Heart right ventricle (tissue), 16 donors: Measurements from ENCODE around the gene LLPH. TPM values are rescaled to one million over a fixed set of nuclear protein-coding genes. Genes with fewer than 3 reads are reported as not detected.

Source experiments
- ATAC-seq, 8 donors: fragments of 200-7000 bp; cut with Tn5 transposase; one replicate each; pipeline ENCODE4 v1.9.1; 2020; ENCODE audit warnings: mild to moderate bottlenecking in 8 of 8, moderate library complexity in 8 of 8, moderate number of reproducible peaks in 1 of 8
- DNase-seq, 2 donors: peaks; one replicate each; pipeline ENCODE4 v3.0.0-alpha.2; 2020
- H3K27ac ChIP-seq, 10 donors: fragments of 200-600 bp; sonication (generic) in 2 of 10; one replicate each; pipeline versions ENCODE4 v1.5.0 to v1.8.0; 2020 to 2022; ENCODE audit warnings: mild to moderate bottlenecking in 3 of 10
- H3K27me3 ChIP-seq, 7 donors: fragments of 200-600 bp; one replicate each; pipeline ENCODE4 v1.8.0; 2021 to 2022; ENCODE audit warnings: mild to moderate bottlenecking in 2 of 7
- H3K36me3 ChIP-seq, 9 donors: fragments of 200-600 bp; sonication (generic) in 1 of 9; one replicate each; pipeline versions ENCODE4 v1.5.0 to v1.8.0; 2020 to 2022; ENCODE audit warnings: mild to moderate bottlenecking in 2 of 9
- H3K4me1 ChIP-seq, 9 donors: fragments of 200-600 bp; sonication (generic) in 1 of 9; one replicate each; pipeline versions ENCODE4 v1.5.0 to v1.8.0; 2020 to 2022; ENCODE audit warnings: mild to moderate bottlenecking in 4 of 9
- H3K4me3 ChIP-seq, 10 donors: fragments of 200-600 bp; sonication (generic) in 2 of 10; one replicate each; pipeline versions ENCODE4 v1.5.0 to v1.8.0; 2020 to 2022; ENCODE audit warnings: mild to moderate bottlenecking in 7 of 10, moderate library complexity in 2 of 10
- H3K9me3 ChIP-seq, 11 donors: fragments of 200-600 bp in 10 of 11; sonication (generic) in 2 of 11; one replicate each; pipeline versions ENCODE4 v1.5.0 to v1.8.0; 2013 to 2022; ENCODE audit warnings: mild to moderate bottlenecking in 2 of 11, control low read depth in 1 of 11, moderate library complexity in 1 of 11
- WGBS, 2 donors: extraction: QIAGEN DNeasy Blood & Tissue Kit; methylation state at CpG; one replicate each; pipeline ENCODE4 v1.1.7; 2013; ENCODE audit warnings: inconsistent platforms in 1 of 2; 5-methylcytosine and 5-hydroxymethylcytosine counted together
- intact Hi-C, 10 donors: fragments of 100-400 bp; cut with DNase I; formaldehyde crosslinking; loops; one replicate each; pipeline versions ENCODE4 v1.11.1 to v1.14.2; 2022
- polyA plus RNA-seq, 2 donors: library from polyadenylated mRNA; stranded (reverse); fragments of 200-250 nt; gene quantifications; one replicate each; pipeline ENCODE4 v1.2.3, GENCODE V29; 2013
- total RNA-seq, 10 donors: library from RNA; stranded (reverse); fragmentation: NEBNext Ultra II Directional in 3 of 10; extraction: Animal tissue kit (Norgen Biotek cat#: 25700) in 3 of 10; gene quantifications; one replicate each; pipeline versions ENCODE4 v1.2.1 to v1.2.4, GENCODE V29; 2021 to 2023
- TF ChIP-seq, protein P1 (sequence below), 9 donors: fragments of 200-600 bp; sonication (generic) in 2 of 9; IDR thresholded peaks; one replicate each; pipeline versions ENCODE4 v1.5.0 to v1.8.0; 2021 to 2022; ENCODE audit warnings: antibody characterized with exemption in 9 of 9, mild to moderate bottlenecking in 5 of 9, moderate library complexity in 1 of 9
- donor health status: Arrhythmogenic right ventricular cardiomyopathy.
- donor health status: ischemic (EF 13 %, LVEDD 7.1; RV severe dilation, severe dysfunction).
- donor health status: healthy with polysubstance abuse.
- donor health status: DM: no; HTN: yes; CAD: no.
- donor health status: DM: no; HTN: no; CAD: no.
- donor health status: ischemic (EF 25% LVEDD 6.9; RV normal size, moderate dysfunction).
- donor health status: ischemic (EF 25% LVEDD 5.7; RV mildly dilated, moderate dysfunction).
- donor health status: healthy.
- donor health status: DM: yes; HTN: yes; CAD: no.
- donor health status: Ischemic cardiomyopathy.
- donor health status: ischemic (EF 35%, LVEDD 5.7; RV mildly dilated, moderate dysfunction).
- donor health status: nonischemic (EF 11% LVEDD 7.7; RV severe dilation, severe dysfunction).
- donor health status: DM: yes; HTN: yes; CAD: no.
- donor health status: PGD.
- donor health status: ischemic (EF 29% LVEDD 5.4; RV normal size, mild dysfunction).
- donor health status: nonischemic (EF 23%, LVEDD 6.1; RV moderate dilation, normal function).

Gene LLPH
- total and polyA plus RNA-seq, 12 donors: 9.7 to 35.9 (median 18.9) TPM

DNA sequence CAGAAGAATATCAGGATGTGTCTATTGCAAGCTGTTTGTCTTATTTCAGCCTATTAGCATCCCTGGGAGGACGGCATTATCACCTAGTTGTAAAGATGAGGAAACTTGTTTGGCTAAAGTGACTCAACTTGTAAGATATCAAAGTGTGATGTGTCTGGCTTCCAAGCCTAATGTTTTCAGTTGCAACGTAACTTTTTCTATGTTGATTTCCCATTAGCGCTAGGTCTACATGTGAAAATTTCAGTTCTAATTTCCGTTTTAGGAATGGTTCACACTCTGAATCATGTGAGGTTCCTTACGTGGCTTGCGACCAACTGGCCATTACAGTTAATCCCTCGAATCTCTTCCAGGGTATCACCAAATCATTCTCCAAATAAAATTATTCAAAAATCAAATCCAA lies 58.0 kb downstream of the LLPH start:
- no peaks in the 10 kb centered on the region for H3K9me3 ChIP-seq
- intact Hi-C loops: no loop called here
- H3K36me3 ChIP-seq: no peaks in the 10 kb centered on the region
- H3K27ac ChIP-seq: no peak overlapping the region
- peaks cover 0 to 16% (median 0%) of the 10 kb centered on the region in 9 donors for H3K4me1 ChIP-seq
- TF ChIP-seq, protein P1, sequence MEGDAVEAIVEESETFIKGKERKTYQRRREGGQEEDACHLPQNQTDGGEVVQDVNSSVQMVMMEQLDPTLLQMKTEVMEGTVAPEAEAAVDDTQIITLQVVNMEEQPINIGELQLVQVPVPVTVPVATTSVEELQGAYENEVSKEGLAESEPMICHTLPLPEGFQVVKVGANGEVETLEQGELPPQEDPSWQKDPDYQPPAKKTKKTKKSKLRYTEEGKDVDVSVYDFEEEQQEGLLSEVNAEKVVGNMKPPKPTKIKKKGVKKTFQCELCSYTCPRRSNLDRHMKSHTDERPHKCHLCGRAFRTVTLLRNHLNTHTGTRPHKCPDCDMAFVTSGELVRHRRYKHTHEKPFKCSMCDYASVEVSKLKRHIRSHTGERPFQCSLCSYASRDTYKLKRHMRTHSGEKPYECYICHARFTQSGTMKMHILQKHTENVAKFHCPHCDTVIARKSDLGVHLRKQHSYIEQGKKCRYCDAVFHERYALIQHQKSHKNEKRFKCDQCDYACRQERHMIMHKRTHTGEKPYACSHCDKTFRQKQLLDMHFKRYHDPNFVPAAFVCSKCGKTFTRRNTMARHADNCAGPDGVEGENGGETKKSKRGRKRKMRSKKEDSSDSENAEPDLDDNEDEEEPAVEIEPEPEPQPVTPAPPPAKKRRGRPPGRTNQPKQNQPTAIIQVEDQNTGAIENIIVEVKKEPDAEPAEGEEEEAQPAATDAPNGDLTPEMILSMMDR (IDR thresholded peaks at IDR 0.05): no peak
- H3K4me3 ChIP-seq: no peak overlapping the region
- peaks cover 0 to 5% (median 0%) of the 10 kb centered on the region in 7 donors for H3K27me3 ChIP-seq
- DNase-seq (no peak), ATAC-seq (no peak)
- 88 to 89% methylated on average over 7 of the region's 7 CpGs for WGBS, 2 donors

- no peak for ATAC-seq
- Histone ChIP-seq H3K9me3 (no peaks in the 10 kb centered on the region), H3K36me3 (no peaks in the 10 kb centered on the region), H3K4me1 (peaks cover 0 to 16% (median 0%) of the 10 kb centered on the region in 9 donors), H3K27ac (peak overlapping the region in 1 of 10 donors; percentile 14), H3K4me3 (no peak overlapping the region), H3K27me3 (peaks cover 0 to 5% (median 0%) of the 10 kb centered on the region in 7 donors)
- WGBS, 2 donors: 81 to 94% methylated on average over 2 of the region's 2 CpGs
- no peak for DNase-seq
- intact Hi-C loops: no loop called here
- TF ChIP-seq, protein P1 (IDR thresholded peaks at IDR 0.05): no peak
Measured at GRCh38 chr12:66072135-66072534, 58.4 kb downstream of the LLPH start.

DNA sequence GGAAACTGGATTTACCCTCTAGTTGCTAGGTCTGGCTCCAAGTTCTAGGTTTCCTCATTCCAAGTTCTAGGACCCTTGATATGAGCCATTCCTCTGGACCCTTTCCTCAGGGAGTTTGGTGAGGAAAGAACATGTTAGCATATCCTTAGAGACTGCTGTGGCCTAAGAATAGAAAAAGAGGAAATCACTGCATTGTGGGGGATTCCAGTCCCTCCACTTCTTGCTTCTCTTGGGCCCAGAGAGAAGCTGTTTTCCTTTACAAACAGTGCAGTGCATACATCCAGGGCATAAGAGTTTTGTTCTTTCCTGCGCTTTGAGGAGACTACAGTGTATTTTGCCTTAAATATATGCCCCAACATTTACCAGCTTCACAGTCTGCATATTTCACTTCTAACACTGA lies 59.0 kb downstream of the LLPH start:
- TF ChIP-seq, protein P1 (IDR thresholded peaks at IDR 0.05): no peak
- H3K4me1 ChIP-seq: peaks cover 0 to 16% (median 0%) of the 10 kb centered on the region in 9 donors
- H3K9me3 ChIP-seq: no peaks in the 10 kb centered on the region
- ATAC-seq: no peak
- intact Hi-C loops: no loop called here
- peaks cover 0 to 5% (median 0%) of the 10 kb centered on the region in 7 donors for H3K27me3 ChIP-seq
- peak overlapping the region in 1 of 10 donors; percentile 14 for H3K27ac ChIP-seq
- H3K4me3 ChIP-seq: no peak overlapping the region
- 84 to 92% methylated on average over 1 of the region's 1 CpG for WGBS, 2 donors
- no peaks in the 10 kb centered on the region for H3K36me3 ChIP-seq
- no peak for DNase-seq

- TF ChIP-seq, protein P1 (IDR thresholded peaks at IDR 0.05): no peak
- no peak for ATAC-seq
- Histone ChIP-seq H3K27me3 (no peaks in the 10 kb centered on the region), H3K4me3 (no peak overlapping the region), H3K36me3 (no peaks in the 10 kb centered on the region), H3K27ac (no peak overlapping the region), H3K4me1 (peaks cover 0 to 16% (median 0%) of the 10 kb centered on the region in 9 donors), H3K9me3 (no peaks in the 10 kb centered on the region)
- no peak for DNase-seq
- intact Hi-C loops: no loop called here
- WGBS, 2 donors: 88 to 91% methylated on average over 9 of the region's 9 CpGs
Measured at GRCh38 chr12:66070378-66071120, 60.0 kb downstream of the LLPH start.
